Breast epithelium (tissue), 3 donors: ENCODE measurements around the gene TXNRD2.

Experiments used
- POLR2A ChIP-seq: fragments of 450-650 bp; IDR thresholded peaks from one replicate; pipeline ENCODE4 v1.6.1; 2016; ENCODE audit warnings: antibody characterized with exemption, mild to moderate bottlenecking, moderate library complexity
- POLR2AphosphoS5 ChIP-seq, 3 donors: sonication (generic); formaldehyde crosslinking; IDR thresholded peaks; one replicate each; pipeline ENCODE4 v1.6.1; 2017; ENCODE audit warnings: antibody characterized with exemption in 3 of 3
- TF ChIP-seq, protein P1 (sequence below), 3 donors: fragments of 450-650 bp; IDR thresholded peaks; one replicate each; pipeline ENCODE4 v1.5.1; 2016 to 2017; ENCODE audit warnings: antibody characterized with exemption in 3 of 3, mild to moderate bottlenecking in 3 of 3, moderate library complexity in 3 of 3

DNA sequence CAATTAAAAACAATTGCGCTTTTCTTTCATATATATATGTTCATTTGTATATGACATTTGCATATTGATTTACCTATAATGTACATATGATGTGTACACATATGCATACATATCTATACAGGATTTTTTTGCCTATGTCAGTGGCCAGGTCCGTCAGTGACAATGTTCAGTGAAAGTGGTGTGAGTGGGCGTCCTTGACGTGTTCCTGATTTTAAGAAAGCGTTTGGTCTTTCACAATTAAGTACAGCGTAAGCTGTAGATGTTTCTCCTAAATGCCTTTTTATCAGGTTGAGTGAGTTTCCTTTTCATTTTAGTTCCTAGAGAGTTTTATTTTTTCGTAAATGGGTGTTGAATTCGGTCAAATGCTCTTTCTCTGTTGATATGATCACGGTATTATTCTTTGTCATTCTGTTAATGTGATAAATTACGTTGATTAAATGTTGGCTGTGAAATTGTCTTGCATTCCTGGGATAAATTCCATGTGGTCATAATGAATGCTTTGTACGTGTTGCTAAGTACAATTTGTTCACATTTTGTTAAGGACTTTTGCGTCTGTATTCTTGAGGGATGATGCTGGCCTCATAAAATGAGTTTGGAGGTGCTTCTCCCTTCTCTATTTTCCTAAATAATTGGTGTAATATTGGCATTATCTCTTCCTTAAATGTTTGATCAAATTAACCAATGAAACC, 76.3 kb downstream of the TXNRD2 start:
- TF ChIP-seq, protein P1, sequence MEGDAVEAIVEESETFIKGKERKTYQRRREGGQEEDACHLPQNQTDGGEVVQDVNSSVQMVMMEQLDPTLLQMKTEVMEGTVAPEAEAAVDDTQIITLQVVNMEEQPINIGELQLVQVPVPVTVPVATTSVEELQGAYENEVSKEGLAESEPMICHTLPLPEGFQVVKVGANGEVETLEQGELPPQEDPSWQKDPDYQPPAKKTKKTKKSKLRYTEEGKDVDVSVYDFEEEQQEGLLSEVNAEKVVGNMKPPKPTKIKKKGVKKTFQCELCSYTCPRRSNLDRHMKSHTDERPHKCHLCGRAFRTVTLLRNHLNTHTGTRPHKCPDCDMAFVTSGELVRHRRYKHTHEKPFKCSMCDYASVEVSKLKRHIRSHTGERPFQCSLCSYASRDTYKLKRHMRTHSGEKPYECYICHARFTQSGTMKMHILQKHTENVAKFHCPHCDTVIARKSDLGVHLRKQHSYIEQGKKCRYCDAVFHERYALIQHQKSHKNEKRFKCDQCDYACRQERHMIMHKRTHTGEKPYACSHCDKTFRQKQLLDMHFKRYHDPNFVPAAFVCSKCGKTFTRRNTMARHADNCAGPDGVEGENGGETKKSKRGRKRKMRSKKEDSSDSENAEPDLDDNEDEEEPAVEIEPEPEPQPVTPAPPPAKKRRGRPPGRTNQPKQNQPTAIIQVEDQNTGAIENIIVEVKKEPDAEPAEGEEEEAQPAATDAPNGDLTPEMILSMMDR (IDR thresholded peaks at IDR 0.05), result no peak
- TF ChIP-seq POLR2A, result no peak
- no peak for TF ChIP-seq POLR2AphosphoS5 (IDR thresholded peaks at IDR 0.05)
